Ectodermal cell (in vitro differentiated cells): ENCODE results near the gene KCNJ2.

Experiments used
- H3K27ac ChIP-seq: 2 replicates; pipeline ENCODE4 v1.7.0; 2013; ENCODE audit warnings: mild to moderate bottlenecking, low read depth, low read length; ENCODE audit not compliant: insufficient read depth, poor library complexity, severe bottlenecking
- H3K27me3 ChIP-seq: 2 replicates; pipeline ENCODE4 v1.7.0; 2013; ENCODE audit warnings: mild to moderate bottlenecking, low read length; ENCODE audit not compliant: insufficient read depth, control insufficient read depth, poor library complexity, severe bottlenecking
- H3K36me3 ChIP-seq: one replicate; pipeline ENCODE4 v1.7.0; 2013; ENCODE audit warnings: low read length; ENCODE audit not compliant: control insufficient read depth, insufficient read depth
- H3K4me1 ChIP-seq: one replicate; pipeline ENCODE4 v1.7.0; 2013; ENCODE audit warnings: low read length; ENCODE audit not compliant: control insufficient read depth, insufficient read depth
- H3K4me3 ChIP-seq: 2 replicates; pipeline ENCODE4 v1.7.0; 2013; ENCODE audit warnings: low read depth, low read length, control low read depth; ENCODE audit not compliant: insufficient read depth
- H3K9me3 ChIP-seq: 2 replicates; pipeline ENCODE4 v1.7.0; 2013; ENCODE audit warnings: mild to moderate bottlenecking, low read length, moderate library complexity; ENCODE audit not compliant: control insufficient read depth
- WGBS, 2 experiments: methylation state at CpG; one replicate each; pipeline ENCODE4 v1.1.7; 2013; ENCODE audit warnings: missing lambda C conversion rate in 2 of 2; 5-methylcytosine and 5-hydroxymethylcytosine counted together

The KCNJ2 gene

GRCh38 chr17:70158180-70158579 lies 11.2 kb upstream of the KCNJ2 start:
- Histone ChIP-seq H3K36me3 (no peaks in the 10 kb centered on the region), H3K9me3 (no peaks in the 10 kb centered on the region), H3K4me3 (no peak overlapping the region), H3K27me3 (no peaks in the 10 kb centered on the region), H3K4me1 (no peaks in the 10 kb centered on the region), H3K27ac (no peak overlapping the region)
- 92% methylated on average over 4 of the region's 4 CpGs for WGBS, 2 experiments

GRCh38 chr17:70158591-70158990 lies 10.7 kb upstream of the KCNJ2 start:
- Histone ChIP-seq H3K36me3 (no peaks in the 10 kb centered on the region), H3K27me3 (no peaks in the 10 kb centered on the region), H3K4me3 (no peak overlapping the region), H3K27ac (no peak overlapping the region), H3K4me1 (no peaks in the 10 kb centered on the region), H3K9me3 (no peaks in the 10 kb centered on the region)
- WGBS, 2 experiments: 94% methylated on average over 6 of the region's 6 CpGs

DNA sequence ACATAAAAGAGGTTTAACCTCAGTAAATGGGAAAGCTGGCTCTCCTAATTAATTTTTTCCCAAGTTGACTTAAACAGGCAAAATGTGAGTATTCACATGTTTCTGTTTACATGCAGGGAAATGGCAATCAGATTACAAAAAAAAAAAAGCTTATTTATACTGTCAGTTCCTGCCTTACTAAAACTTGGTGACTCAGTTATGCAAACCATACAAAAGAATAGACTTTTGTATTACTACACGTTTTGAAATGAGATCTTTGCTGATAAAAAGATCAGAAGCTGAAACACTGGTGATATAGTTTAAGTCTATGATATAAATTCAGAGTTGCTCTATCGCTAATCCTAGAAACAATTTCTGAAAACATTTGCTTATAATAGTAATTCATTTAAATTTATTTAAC lies 9.4 kb upstream of the KCNJ2 start:
- Histone ChIP-seq H3K36me3 (no peaks in the 10 kb centered on the region), H3K27me3 (no peaks in the 10 kb centered on the region), H3K4me3 (no peak overlapping the region), H3K27ac (no peak overlapping the region), H3K9me3 (no peaks in the 10 kb centered on the region), H3K4me1 (no peaks in the 10 kb centered on the region)
- WGBS, 2 experiments: 80 to 86% methylated on average over 1 of the region's 2 CpGs

DNA sequence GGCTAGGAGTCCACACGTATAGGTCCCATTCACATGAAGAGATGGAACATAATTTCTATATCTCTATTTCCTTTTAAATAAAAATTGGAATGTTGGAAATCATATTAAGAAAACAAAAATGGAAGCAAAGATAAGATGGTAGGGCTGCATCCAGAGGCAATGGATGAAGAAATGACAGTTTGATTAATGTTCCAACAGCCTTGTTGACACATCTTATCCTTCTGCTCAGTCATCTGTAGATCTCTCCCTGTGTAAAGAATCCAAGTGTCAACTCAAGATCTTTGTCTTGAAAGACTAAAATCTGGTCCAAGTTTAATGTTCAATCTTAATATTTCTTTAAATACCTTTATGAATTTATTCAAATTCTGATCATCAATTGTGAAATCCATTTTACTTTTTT lies 7.8 kb upstream of the KCNJ2 start:
- no peaks in the 10 kb centered on the region for H3K27me3 ChIP-seq
- no CpG with 5 or more reads among the region's 1 CpG for WGBS, 2 experiments

DNA sequence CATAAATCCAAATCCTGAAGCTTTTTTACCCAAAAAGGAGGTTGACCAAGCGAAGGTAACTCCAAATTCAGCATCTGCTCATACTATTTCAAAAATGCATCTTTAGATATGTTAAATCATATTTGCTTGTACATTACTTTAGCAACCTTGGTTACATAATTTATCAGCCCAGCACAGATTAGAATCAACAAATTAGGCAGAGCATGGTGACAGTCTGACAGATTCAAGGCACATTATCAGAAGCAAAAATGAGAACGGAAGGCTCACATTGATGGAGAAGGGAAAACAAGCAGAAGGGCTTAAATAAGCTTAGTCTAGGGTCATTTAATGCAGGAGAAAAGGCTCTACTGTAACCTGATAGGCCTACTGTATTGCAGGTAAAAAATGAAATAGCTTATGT lies 3.9 kb upstream of the KCNJ2 start:
- no peak overlapping the region for H3K4me3 ChIP-seq
- 87 to 95% methylated on average over 2 of the region's 2 CpGs for WGBS, 2 experiments
- H3K9me3 ChIP-seq: no peaks in the 10 kb centered on the region
- H3K36me3 ChIP-seq: no peaks in the 10 kb centered on the region
- no peak overlapping the region for H3K27ac ChIP-seq
- peaks cover 27% of the 10 kb centered on the region for H3K27me3 ChIP-seq
- no peaks in the 10 kb centered on the region for H3K4me1 ChIP-seq

More for the DNA sequence above, 7.8 kb upstream of the KCNJ2 start:
- H3K36me3 ChIP-seq: no peaks in the 10 kb centered on the region
- no peaks in the 10 kb centered on the region for H3K4me1 ChIP-seq
- no peak overlapping the region for H3K27ac ChIP-seq
- H3K4me3 ChIP-seq: no peak overlapping the region
- no peaks in the 10 kb centered on the region for H3K9me3 ChIP-seq

DNA sequence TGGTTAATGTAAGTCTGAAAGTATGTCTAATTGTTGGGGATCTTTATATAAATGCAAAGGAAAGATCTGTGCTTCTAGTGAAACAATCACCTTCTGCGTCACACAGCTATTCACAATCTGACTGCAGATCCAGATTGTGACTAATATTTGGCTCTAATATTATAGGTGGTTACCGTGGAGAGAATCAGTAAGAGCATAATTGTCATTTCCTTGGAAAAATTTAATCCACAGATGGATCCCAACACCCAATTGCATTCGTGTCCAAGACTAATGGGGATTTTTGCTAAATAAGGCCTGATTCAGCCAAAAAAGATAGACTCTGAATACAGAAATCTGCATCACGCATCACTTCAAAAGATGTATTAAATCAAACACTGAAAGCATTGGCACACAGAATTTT lies 2.7 kb upstream of the KCNJ2 start:
- WGBS, 2 experiments: 92 to 93% methylated on average over 3 to 4 of the region's 4 CpGs
- Histone ChIP-seq H3K9me3 (no peaks in the 10 kb centered on the region), H3K27me3 (peaks cover 39% of the 10 kb centered on the region), H3K4me1 (no peaks in the 10 kb centered on the region), H3K27ac (no peak overlapping the region), H3K36me3 (no peaks in the 10 kb centered on the region), H3K4me3 (no peak overlapping the region)

- Histone ChIP-seq H3K36me3 (no peaks in the 10 kb centered on the region), H3K4me3 (peak overlapping the region; percentile 55), H3K27me3 (peaks cover 41% of the 10 kb centered on the region), H3K9me3 (no peaks in the 10 kb centered on the region), H3K4me1 (no peaks in the 10 kb centered on the region), H3K27ac (no peak overlapping the region)
- 1 to 2% methylated on average over 42 to 45 of the region's 45 CpGs for WGBS, 2 experiments
Observed at GRCh38 chr17:70168044-70168976, 1.0 kb upstream of the KCNJ2 start.

- H3K27me3 ChIP-seq: peaks cover 41% of the 10 kb centered on the region
- no peaks in the 10 kb centered on the region for H3K4me1 ChIP-seq
- 11 to 12% methylated on average over 21 of the region's 24 CpGs for WGBS, 2 experiments
- peak overlapping the region; percentile 55 for H3K4me3 ChIP-seq
- H3K27ac ChIP-seq: no peak overlapping the region
- H3K9me3 ChIP-seq: no peaks in the 10 kb centered on the region
- no peaks in the 10 kb centered on the region for H3K36me3 ChIP-seq
Observed at GRCh38 chr17:70169709-70170597, 621 bp downstream of the KCNJ2 start.

DNA sequence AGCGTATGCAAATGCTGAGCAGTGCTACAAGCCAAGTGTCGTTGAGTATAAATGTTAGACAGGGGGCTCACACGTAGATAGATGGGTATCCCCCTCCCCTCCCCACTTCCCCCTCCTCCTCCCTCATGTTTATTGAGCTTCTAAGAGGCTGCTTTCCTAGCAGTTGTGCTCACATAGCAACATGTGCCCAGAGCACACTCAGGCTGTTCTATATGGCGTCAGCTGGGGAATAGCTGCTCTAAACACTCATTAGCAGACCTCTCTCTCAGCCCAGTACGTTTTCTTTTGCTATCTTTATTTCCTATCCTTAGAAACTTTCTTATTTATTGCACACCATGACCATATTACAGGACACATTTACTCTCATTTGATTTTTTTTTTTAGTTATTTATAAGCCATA lies 1.8 kb downstream of the KCNJ2 start:
- Histone ChIP-seq H3K27ac (no peak overlapping the region), H3K27me3 (peaks cover 41% of the 10 kb centered on the region), H3K9me3 (no peaks in the 10 kb centered on the region), H3K4me1 (no peaks in the 10 kb centered on the region), H3K36me3 (no peaks in the 10 kb centered on the region), H3K4me3 (no peak overlapping the region)
- WGBS, 2 experiments: 70 to 75% methylated on average over 5 of the region's 5 CpGs

- Histone ChIP-seq H3K4me3 (no peak overlapping the region), H3K27ac (no peak overlapping the region), H3K27me3 (peaks cover 36% of the 10 kb centered on the region), H3K9me3 (no peaks in the 10 kb centered on the region), H3K36me3 (no peaks in the 10 kb centered on the region), H3K4me1 (no peaks in the 10 kb centered on the region)
- WGBS, 2 experiments: 83 to 98% methylated on average over 2 of the region's 2 CpGs
Observed at GRCh38 chr17:70172449-70172848, 3.1 kb downstream of the KCNJ2 start.
